HK-2 (cell line): ENCODE measurements around the gene MTCL1.
A peak's percentile ranks its signal among the peaks of the same experiment; 100 is the strongest.

Experiments
- DNase-seq: peaks from one replicate; pipeline ENCODE4 v3.0.0-alpha.2; 2018; ENCODE audit not compliant: unreplicated experiment

Gene MTCL1

DNA sequence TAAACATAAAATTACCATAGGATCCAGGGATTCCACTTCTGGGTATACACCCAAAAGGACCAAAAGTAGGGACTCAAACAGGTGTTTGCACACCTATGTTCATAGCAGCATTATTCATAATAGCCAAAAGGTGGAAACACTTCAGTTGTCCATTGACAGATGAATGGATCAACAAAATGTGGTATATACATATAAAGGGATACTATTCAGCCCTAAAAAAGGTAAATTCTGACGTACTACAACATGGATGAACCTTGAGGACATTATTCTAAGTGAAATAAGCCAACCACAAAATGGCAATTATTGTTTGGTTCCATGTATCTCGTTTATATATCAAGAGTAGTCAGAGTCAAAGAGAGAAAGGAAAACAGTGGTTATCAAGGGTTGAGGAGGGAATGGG, 128.1 kb downstream of the MTCL1 start:
- DNase-seq: no peak

DNA sequence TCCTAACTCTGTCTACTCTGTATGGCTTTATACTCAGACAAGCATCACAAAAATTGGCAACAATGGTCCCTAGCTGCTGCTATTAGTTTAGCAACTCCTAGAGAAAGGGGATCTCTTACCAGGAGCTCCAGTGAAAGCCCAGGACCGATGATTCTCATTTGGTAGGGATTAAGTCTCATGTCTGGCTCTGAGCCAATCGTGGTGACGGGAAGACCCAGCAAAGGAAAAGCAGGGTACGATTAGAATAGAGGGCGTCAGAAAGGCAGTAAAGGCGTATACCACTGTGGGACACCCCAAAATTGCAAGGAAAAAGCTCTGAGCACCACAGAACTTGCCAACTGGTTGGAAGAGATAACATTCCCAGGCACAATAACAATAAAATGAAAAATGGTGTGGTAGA, 129.5 kb downstream of the MTCL1 start:
- no peak for DNase-seq

DNA sequence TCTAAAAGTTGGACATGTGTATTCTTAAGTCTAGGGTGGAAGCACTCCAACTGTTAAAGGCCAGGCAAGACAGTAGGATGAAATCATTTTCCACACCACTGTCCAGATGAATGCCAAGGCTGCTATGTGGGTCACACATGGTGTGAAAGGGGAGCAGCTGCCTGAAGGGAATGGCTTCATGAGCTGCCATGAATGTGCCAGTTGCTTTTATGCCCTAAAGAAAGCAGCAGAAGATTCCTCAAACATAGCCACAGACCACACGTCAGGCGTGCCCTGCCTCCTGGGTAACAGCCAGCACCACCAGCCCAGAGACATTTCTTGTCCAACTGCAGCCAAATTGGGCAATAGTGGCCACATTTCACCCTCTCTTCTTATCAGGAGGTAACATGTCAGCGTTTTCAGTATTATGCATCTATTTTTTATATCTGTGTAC, 130.2 kb downstream of the MTCL1 start:
- DNase-seq: no peak

DNA sequence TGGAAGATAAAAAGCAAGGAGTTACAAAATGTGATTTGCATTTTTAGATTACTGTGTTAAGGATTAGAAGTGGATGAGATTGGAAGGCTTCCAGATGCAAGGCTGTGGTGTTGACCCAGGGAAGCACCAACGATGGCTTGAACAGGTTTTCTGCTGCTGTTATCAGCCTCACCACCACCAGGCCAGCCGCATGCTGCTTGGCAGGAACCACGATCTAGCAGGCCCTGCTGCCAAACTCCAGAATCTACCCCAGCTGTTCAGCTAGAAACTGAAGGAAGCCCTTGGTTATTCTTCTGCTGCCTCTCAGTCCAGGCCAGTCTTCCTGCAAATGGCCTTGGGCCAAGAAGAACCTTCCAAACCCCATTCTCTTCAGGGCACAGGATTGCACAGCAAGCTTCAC, 133.9 kb downstream of the MTCL1 start:
- no peak for DNase-seq

DNA sequence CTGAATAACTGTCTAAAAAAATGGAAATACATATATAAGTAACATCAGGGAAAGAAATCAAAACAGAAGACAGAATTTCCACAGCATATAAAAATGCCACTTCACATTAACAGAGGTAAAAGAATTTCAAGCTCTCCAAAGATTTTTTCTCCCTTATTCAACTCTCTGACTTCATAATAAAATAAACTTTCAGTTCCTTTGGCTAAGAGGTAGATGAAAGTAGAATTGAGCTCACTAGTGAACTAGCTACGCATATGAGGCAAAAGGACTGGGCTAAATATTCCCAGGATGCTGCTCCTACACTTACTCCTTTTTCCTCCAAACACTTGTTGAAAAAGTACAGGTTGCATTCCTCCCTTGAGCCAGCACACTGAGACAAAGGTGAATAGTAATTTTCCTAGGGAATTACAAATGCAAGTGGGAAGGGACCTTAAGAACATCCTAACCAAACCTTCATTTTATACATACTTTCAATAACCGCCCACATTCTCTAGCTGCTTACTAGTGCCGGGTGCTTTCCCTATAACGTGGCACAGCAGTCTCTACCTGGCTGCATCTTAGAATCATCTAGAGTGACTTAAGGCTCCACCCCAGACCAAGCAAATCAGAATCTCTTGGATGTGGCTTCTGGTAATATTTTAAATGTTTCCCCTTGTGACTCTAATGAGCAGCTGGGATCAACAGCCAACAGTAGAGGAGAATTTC, 136.6 kb downstream of the MTCL1 start:
- no peak for DNase-seq

DNA sequence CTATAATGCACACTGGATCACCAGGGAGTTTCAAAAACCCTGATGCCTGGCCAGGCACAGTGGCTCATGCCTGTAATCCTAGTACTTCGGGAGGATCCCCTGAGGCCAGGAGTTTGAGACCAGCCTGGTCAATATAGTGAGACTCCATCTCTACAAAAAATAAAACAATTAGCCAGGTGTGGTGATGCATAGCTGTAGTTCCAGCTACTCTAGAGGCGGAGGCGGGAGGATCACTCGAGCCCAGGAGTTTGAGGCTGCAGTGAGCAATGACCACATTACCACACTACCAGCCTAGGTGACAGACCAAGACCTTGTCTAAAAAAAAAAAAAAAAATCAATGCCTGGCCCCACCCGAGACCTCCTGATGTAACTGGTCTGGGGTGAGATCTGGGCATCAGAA, 137.2 kb downstream of the MTCL1 start:
- no peak for DNase-seq

DNA sequence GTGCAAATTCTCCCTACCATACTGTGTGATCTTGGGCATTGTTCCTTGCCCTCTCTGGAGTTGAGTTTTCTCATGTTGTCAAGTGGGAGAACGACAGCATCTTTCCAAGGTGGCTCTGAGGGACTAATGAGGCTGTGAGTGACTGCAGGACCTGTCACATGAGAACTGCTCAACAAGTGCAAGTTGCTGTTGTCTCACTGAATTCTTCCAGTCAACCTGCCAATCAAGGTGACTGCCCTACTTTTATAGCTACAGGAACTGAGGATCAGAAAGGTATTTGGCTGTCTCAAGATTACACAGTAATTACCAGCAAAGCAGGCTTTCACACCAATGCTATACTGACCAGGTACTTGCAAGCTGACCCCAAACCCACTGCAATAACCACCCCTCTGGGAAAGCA, 137.6 kb downstream of the MTCL1 start:
- no peak for DNase-seq

DNA sequence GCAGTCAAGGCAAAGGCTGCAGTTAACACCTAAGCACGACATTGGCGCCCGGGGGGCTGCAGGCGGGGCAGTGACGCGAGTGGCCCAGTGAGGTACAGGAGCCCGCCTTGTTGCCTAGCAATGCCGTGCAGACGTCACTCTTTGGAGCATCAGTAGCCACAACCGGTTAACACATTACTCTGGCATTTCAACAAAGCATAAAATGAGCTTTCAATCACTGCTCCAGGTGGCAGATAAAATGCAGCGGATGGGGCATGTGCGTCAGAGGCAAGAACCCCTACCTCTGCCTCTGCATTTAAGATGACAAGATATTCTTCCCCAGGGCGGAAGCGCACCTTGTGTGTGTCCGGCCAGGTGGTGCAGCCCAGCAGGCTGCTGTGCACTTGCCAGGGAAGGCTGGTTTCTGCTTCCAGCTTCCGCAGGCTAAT, 139.4 kb downstream of the MTCL1 start:
- DNase-seq: no peak

DNA sequence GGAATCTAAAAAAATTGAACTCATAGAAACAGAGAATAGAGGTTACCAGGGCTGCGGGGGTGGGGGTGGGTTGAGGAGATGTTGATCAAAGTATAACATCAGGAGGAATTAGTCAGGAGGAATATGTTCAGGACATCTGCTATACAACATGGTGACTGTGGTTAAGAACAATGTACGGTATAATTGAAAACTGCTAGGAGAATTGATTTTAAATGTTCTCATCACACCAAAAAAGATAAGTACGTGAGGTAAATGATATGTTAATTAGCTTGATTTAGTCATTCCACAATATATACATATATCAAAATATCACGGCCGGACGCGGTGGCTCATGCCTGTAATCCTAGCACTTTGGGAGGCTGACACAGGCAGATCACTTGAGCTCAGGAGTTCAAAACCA, 140.2 kb downstream of the MTCL1 start:
- no peak for DNase-seq

DNA sequence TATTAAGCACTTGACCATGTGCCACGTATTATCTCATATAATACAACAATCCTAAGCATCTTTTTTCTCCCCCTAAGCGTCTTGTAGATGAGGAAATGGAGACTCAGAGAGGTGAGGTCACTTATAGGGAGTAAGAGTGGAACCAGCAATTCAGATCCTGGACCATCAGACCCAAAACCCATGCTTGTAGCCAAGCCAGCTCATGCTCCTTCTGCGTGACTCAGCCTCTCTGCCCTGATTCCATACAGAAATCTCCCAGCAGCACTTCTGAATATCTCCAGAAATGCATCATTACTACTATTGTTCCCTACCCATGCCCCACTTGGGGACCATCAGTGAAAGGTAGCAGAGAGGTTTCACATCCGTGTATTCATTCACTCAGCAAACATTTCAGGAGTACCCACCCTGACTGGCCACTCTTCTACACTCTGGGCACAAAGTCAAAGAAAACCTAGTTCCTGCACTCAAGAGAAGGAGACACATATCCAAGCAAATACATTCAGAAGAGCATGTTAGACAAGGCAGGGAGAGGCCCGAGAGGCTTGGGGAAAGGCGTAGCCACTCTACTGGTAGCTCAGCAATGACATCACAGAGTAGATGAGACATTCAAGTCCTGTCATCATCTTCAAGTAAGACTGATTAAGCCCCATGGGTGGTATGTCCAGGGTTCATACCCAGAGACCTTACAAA, 141.9 kb downstream of the MTCL1 start:
- no peak for DNase-seq

DNA sequence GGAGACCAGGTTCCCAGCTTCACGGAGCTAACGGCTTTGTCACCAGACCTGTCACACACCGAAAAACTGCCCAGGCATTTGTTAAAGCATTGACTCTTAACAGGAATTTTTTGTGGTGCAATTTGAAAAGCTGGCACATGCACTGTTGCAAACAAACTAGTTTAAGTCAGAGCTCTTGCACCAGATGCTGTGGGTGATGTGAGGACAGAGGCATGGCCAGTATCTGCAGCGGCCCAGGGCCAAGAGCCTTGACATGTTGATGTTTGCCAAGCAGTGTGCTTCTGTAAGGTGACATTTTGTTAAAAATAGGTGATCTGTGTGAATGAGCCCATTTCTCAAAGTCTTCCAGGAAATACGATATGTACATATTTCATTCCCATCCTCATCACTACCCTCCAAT, 142.5 kb downstream of the MTCL1 start:
- no peak for DNase-seq

DNA sequence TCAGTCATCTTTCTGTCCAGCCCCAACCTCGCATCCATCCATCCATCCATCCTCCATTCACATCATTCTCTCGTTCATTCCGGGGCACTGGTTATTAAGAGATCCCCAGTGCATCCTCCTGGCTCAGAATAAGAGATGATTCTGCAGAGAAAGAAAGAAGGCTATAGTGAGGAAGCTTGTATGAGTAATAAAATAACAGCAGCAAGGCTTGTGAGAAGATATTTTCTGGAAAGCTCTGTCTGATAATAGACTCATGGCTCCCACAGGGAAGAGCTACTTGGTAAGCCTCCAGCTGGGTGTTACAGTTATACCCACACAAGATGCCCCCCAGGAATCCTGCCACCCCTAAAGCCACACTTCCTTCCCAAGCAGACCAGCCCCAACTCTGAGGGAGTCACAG, 143.2 kb downstream of the MTCL1 start:
- no peak for DNase-seq

DNA sequence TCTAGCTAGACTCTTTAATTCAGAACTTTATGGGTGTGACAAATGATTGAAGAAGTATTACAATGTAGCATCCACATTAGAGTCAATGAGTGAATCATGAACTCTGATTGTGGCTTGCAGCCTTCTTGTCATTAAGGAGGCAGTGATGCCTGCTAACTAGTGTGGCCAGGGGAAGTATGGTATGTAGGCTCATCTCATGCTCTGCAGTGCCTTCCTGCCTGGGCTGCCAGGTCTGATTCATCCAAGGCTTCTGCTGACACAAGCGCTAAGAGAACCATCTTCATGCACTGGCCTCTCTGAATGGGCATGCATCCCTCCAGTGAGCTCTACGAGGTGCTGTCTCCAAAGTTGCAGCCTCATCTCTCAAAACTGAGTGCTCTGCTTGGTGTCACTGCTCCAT, 144.3 kb downstream of the MTCL1 start:
- peak; percentile 42 for DNase-seq

DNA sequence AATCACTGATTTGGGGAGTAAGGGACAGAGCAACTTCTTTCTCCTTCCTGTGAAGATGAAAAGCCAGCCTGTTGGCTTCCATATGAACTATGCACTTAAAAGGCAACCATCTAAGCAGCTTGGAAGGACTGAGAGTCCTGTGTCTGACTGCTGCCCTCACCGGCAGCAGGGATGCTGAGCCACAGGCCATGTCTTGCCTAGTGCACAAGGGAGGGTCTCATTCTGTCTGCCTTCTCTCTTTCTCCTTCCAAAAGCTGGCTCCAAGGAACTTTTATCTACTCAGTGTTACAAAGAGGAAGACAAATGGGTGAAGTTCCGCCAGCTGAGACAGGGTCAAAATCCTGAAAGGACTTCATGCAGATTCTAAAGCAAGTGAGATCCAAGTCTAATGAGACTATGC, 146.3 kb downstream of the MTCL1 start:
- no peak for DNase-seq

DNA sequence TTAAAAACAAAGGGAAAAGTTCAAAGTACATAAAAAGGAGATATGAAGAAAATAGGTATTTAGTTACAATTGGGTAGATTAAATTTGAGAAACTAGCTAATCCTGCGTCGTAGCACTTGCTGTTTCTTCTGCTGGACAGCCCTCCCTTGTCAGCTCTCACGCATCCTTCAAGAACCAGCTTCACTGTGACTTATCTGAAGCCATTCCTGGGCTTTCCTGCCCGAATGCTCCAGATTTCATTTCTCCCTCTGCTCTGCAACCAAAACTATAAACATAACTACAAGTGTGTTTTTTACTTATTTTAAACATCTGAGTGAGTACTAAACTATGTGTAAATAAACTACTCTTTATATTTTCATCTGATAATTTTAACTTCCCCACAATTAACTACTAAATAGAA, 149.2 kb downstream of the MTCL1 start:
- no peak for DNase-seq

DNA sequence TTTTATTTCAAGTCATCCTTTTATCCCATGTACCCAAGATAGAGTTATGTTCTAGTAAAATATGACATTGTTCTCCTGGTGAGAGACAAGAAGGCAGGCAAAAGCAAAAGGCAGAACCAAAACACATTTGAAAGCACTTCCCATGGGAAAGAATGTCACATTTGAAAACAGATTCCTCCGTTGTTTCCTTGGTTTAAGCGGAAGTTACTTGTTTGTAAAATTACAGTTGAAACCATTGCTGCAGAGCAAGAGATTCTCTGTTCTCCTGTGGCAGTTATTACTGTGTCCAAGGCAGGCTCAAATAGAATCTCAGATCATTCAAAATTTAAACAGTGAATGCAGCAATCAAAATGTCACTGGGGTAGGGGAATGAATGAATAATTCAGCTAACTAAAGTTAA, 149.6 kb downstream of the MTCL1 start:
- no peak for DNase-seq

DNA sequence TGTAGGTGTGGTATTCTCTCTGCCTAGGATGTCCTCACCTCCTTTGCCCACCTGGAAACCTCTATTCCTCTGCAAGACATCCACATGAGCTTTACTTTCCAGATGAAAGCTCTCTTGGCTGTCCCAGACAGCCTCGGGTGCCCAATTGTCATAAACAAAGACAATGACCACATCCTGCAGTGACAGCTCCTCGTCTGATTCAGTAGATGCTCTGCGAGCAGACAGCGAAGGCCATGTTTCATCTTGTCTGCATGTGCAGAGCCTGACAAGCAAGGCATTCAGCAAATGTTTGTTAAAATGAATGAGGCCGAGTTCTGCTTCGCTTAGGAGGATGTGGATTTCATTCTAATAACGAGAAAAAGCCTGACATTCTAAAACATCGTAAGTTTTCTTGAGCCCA, 150.9 kb downstream of the MTCL1 start:
- DNase-seq: no peak

DNA sequence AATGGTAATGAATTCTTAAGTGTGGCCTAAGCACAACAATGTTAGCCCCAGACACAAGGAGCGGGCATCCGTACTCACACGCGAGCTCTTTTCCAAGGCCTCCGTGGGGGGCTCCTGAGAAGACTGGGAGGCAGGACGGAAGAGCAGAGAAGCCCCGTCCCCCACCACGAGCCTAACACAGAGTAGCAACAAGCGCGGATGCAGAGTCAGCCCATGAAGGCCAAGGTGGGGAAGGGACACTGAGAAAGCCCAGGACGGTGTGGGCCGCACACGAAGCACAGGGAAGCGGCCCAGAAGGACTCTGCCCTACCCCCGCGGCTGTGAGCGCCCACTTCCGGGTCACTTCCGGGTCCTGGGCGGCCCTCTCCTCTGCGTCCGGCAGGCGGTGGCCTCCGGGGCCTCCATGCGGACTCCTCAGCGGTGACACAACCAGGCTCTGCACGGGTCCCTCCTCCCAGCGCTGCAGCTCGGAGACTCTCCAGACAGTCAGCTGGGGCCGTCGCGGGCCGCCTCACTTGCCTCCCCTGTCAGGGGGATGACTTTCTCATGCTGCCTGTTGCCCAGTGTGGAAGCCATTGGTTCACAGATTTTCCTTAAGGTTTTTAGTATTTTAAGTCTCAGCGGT, 151.5 kb downstream of the MTCL1 start:
- DNase-seq: no peak

DNA sequence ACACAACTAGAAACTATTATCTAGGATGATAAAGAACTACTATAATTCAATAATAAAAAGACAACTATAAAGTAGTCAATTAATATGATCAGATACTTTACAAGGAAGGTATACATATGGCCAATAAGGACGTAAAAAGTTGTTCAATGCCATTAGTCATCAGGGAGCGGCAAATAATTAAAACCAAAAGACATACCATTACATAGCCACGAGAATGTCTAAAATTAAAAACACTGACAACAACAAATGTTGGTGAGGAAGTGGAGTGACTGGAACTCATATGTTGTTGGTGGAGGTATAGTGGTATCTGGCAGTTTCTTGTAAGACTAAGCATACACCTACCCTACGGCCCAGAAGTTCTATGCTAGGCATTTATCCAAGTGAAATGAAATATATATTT, 152.4 kb downstream of the MTCL1 start:
- no peak for DNase-seq

DNA sequence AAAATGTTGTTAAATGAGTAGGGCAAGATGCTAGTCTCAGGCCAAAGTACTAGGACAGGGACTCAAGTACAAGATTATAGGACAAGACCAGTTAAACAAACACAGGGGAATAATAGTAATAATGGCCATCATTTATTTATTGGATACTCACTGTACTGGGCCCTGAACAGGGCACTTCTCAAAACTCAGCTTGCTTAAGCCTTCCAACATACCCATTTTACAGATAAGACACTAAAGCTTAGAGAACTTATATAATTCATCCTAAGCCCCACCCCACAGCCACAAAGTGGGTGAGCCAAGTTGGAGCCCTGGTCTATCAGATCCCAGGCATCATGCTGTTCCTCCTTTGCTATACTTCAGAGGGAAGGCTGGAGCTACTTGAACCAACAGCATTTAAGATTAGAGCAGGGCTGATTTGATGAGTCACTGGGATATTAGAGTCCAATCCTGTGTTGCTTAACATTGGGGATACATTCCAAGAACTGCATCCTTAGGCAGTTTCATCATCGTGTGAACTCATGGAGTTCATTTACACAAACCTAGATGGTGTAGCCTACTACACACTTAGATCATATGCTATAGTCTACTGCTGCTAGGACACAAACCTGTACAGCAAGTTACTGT, 153.6 kb downstream of the MTCL1 start:
- no peak for DNase-seq

DNA sequence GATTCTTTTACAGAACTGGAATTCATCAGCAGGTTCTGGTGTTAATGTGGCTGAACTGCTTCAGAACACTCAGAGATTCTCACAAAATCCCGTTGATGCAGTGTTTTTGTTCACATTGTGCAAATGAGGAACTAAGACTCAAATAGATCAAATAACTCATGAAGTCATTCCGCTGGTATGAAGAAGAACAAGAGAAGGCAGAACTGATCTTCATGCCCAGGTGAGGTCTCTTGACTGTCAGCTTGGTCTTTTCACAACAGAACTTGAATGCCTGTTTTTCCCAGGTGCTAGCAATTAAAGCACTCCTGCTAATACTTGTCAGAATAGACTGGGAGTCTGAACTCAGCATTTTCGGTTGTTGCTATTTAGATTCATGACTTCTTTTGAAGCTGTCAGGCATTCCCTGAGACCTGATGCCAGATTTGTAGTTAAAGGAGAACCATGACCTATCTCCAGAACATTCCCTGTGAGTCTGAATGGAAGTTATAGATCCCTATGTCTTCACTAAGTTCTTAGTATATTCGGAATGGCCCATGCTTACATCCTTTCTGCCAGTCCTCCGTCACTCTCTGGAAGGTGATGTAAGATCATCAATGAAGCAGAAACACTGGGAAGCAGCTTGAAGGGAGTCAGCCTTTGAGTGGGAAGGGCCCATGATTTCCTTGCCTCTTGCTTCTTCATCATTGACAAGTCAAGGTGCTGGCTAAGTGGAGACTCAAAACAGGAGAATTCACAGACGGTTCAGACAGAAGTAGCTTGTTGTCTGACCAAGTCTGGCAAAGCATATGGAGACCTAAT, 155.7 kb downstream of the MTCL1 start:
- DNase-seq: no peak

DNA sequence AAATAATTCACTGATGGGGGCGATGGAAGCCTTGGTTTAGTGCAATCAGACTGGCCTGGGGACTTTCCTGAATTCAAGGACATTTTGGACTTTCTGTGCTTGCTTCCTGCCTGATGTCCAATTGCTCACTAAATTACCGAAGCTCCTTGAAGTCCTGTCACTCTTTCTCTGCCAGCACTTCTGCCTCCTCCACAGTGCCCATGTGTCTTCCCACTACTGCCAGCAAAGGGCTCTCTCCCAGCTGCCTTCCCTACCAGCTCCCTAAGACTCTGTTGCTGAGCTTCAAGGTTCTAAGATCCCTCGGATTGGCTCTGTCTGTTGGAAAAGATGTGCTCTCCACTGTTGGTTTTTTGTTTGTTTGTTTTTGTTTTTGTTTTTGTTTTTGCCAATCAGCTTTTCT, 158.1 kb downstream of the MTCL1 start:
- no peak for DNase-seq
